WERI-Rb-1 (cell line): ENCODE data around the gene FREM2.

Source experiments
- DNase-seq: peaks from one replicate; pipeline ENCODE4 v3.0.0-alpha.2; 2020
- H3K27ac ChIP-seq: fragments of 250-450 bp; sonication (Bioruptor Pico); 2 replicates; pipeline ENCODE4 v1.5.1; 2020; ENCODE audit warnings: mild to moderate bottlenecking, moderate library complexity
- H3K27me3 ChIP-seq: fragments of 250-450 bp; sonication (Bioruptor Pico); 2 replicates; pipeline ENCODE4 v1.5.1; 2021; ENCODE audit warnings: mild to moderate bottlenecking, low read depth, moderate library complexity; ENCODE audit not compliant: insufficient read depth, severe bottlenecking
- H3K36me3 ChIP-seq: fragments of 250-450 bp; sonication (Bioruptor Pico); 2 replicates; pipeline ENCODE4 v1.5.1; 2020; ENCODE audit warnings: mild to moderate bottlenecking, moderate library complexity
- H3K4me3 ChIP-seq: 2 replicates; pipeline ENCODE4 v1.5.1; 2011; ENCODE audit warnings: low read depth, mild to moderate bottlenecking, control low read depth, low read length
- H3K9me3 ChIP-seq: fragments of 250-450 bp; sonication (Bioruptor Pico); 2 replicates; pipeline ENCODE4 v1.5.1; 2021; ENCODE audit warnings: mild to moderate bottlenecking, moderate library complexity; ENCODE audit not compliant: severe bottlenecking
- CTCF ChIP-seq: IDR thresholded peaks from 2 replicates; pipeline ENCODE4 v1.5.1; 2011; ENCODE audit warnings: low read depth, mild to moderate bottlenecking, control low read depth, inconsistent platforms, low read length

FREM2 gene

GRCh38 chr13:38933786-38934185, 246.9 kb downstream of the FREM2 start:
- H3K9me3 ChIP-seq: no peaks in the 10 kb centered on the region
- no peaks in the 10 kb centered on the region for H3K36me3 ChIP-seq
- H3K4me3 ChIP-seq: no peak overlapping the region
- H3K27me3 ChIP-seq: no peaks in the 10 kb centered on the region
- no peak overlapping the region for H3K27ac ChIP-seq
- no peak for TF ChIP-seq CTCF
- DNase-seq: no peak
